Measurements from ENCODE around the gene GRK2. TPM values are rescaled to one million over a fixed set of nuclear protein-coding genes. Genes with fewer than 3 reads are reported as not detected.
A peak's percentile ranks its signal among the peaks of the same experiment; 100 is the strongest.

Gene GRK2
- total and polyA plus RNA-seq, 9 of the 15 experiments (the other 6 are each of a cell fraction or from before 2014, with no cell fraction given): 0.24 to 95.8 (median 56.5) TPM

- no peak for TF ChIP-seq GTF3C2 (IDR thresholded peaks at IDR 0.05; ENCODE audit: borderline replicate concordance, extremely low read depth, insufficient read length)
- no peak for TF ChIP-seq SMARCB1 (IDR thresholded peaks at IDR 0.05; ENCODE audit: insufficient read length, low read depth)
- TF ChIP-seq POLR3A (IDR thresholded peaks at IDR 0.05; ENCODE audit: borderline replicate concordance, extremely low read depth, insufficient read depth, insufficient read length): no peak
- no peak for TF ChIP-seq EWSR1 (IDR thresholded peaks at IDR 0.05; ENCODE audit: borderline replicate concordance, low read depth, partially characterized antibody)
- 0 out of 2 replicates have a peak, but pooled peaks have one; percentile 62 for TF ChIP-seq HDAC2 (IDR thresholded peaks at IDR 0.05)
- no peak for TF ChIP-seq ZNF277 (CRISPR knock-in tag; IDR thresholded peaks at IDR 0.05; ENCODE audit: borderline replicate concordance)
- no peak for TF ChIP-seq ZNF280A (IDR thresholded peaks at IDR 0.05; ENCODE audit: low read depth, partially characterized antibody)
- no peak for TF ChIP-seq DLX4 (CRISPR knock-in tag; IDR thresholded peaks at IDR 0.05)
- no peak for TF ChIP-seq LCOR (CRISPR knock-in tag; IDR thresholded peaks at IDR 0.05)
- no peak for TF ChIP-seq MED1 (CRISPR knock-in tag; IDR thresholded peaks at IDR 0.05; ENCODE audit: borderline replicate concordance)
- TF ChIP-seq CBFA2T3 (IDR thresholded peaks at IDR 0.05): no peak
- TF ChIP-seq KDM1A (IDR thresholded peaks at IDR 0.05): no peak
- TF ChIP-seq MTF1 (CRISPR knock-in tag; IDR thresholded peaks at IDR 0.05; ENCODE audit: borderline replicate concordance): no peak
- TF ChIP-seq SMAD3 (CRISPR knock-in tag; conservative IDR thresholded peaks at IDR 0.05): no peak
- no peak for TF ChIP-seq ZNF146 (CRISPR knock-in tag; IDR thresholded peaks at IDR 0.05; ENCODE audit: unreplicated experiment)
- TF ChIP-seq CSDE1 (IDR thresholded peaks at IDR 0.05): no peak
Measured at GRCh38 chr11:67262731-67263675, 3.3 kb upstream of the GRK2 start (continued).

Measured in K562 (cell line).